PC-3 (cell line): ENCODE measurements around the gene LHX2. TPM values are rescaled to one million over a fixed set of nuclear protein-coding genes. Genes with fewer than 3 reads are reported as not detected.

Experiments
- ATAC-seq: fragments of 200-7000 bp; cut with Tn5 transposase; 2 replicates; pipeline ENCODE4 v1.9.1; 2020; ENCODE audit warnings: mild to moderate bottlenecking, moderate library complexity
- BruUV-seq: library from RNA; stranded (reverse); fragments of 400-500 nt; replicated peaks from 2 replicates; lab custom pipeline; 2021; lab: Mats Ljungman, UMichigan
- CTCF ChIA-PET: fragments of 300-600 bp; sonication (Branson Sonifier 250); formaldehyde crosslinking; loops from one replicate; lab custom pipeline; 2022; ENCODE audit warnings: antibody characterized with exemption; lab: Charles Lee
- POLR2A ChIA-PET: fragments of 300-600 bp; sonication (Branson Sonifier 250); formaldehyde crosslinking; loops from one replicate; lab custom pipeline; 2022; ENCODE audit warnings: antibody characterized with exemption; ENCODE audit not compliant: unreplicated experiment; lab: Charles Lee
- DNase-seq: peaks from one replicate; pipeline ENCODE4 v3.0.0-alpha.2; 2015
- H2AFZ ChIP-seq: fragments of 300-600 bp; sonication (generic); 2 replicates; pipeline ENCODE4 v1.6.0; 2016; ENCODE audit warnings: antibody characterized with exemption, low read length
- H3F3A ChIP-seq: fragments of 300-600 bp; sonication (generic); one replicate; pipeline ENCODE4 v1.6.0; 2017; ENCODE audit warnings: antibody characterized with exemption, low read length, control low read depth, mild to moderate bottlenecking; ENCODE audit not compliant: unreplicated experiment
- H3K27ac ChIP-seq: fragments of 300-600 bp; sonication (generic); 2 replicates; pipeline ENCODE4 v1.5.1; 2016; ENCODE audit warnings: mild to moderate bottlenecking, low read length
- H3K27me3 ChIP-seq: fragments of 300-600 bp; sonication (generic); 2 replicates; pipeline ENCODE4 v1.6.1; 2016; ENCODE audit warnings: low read length, mixed read lengths
- H3K36me3 ChIP-seq: fragments of 300-600 bp; sonication (generic); 2 replicates; pipeline ENCODE4 v1.6.1; 2016; ENCODE audit warnings: low read depth, mixed run types, low read length, mixed read lengths
- H3K4me1 ChIP-seq: fragments of 300-600 bp; sonication (generic); 2 replicates; pipeline ENCODE4 v1.5.1; 2016; ENCODE audit warnings: low read length; ENCODE audit not compliant: insufficient read depth
- H3K4me2 ChIP-seq: fragments of 300-600 bp; sonication (generic); 2 replicates; pipeline ENCODE4 v1.6.0; 2016; ENCODE audit warnings: low read length
- H3K4me3 ChIP-seq: fragments of 300-600 bp; sonication (generic); 2 replicates; pipeline ENCODE4 v1.5.1; 2016; ENCODE audit warnings: mild to moderate bottlenecking, low read length, mixed read lengths
- H3K79me2 ChIP-seq: fragments of 300-600 bp; sonication (generic); 2 replicates; pipeline ENCODE4 v1.6.1; 2017; ENCODE audit warnings: low read length, mixed read lengths
- H3K9ac ChIP-seq: fragments of 300-600 bp; sonication (generic); 2 replicates; pipeline ENCODE4 v1.6.0; 2016; ENCODE audit warnings: mild to moderate bottlenecking, low read length
- H3K9me2 ChIP-seq: fragments of 300-600 bp; sonication (generic); replicated peaks from 2 replicates; pipeline ENCODE4 v1.6.1; 2016; ENCODE audit warnings: mixed run types, low read length, mixed read lengths
- H3K9me3 ChIP-seq: fragments of 300-600 bp; sonication (generic); 2 replicates; pipeline ENCODE4 v1.6.1; 2016; ENCODE audit warnings: low read length, mixed read lengths
- H4K20me1 ChIP-seq: fragments of 300-600 bp; sonication (generic); 2 replicates; pipeline ENCODE4 v1.6.1; 2016; ENCODE audit warnings: low read length, mixed read lengths
- EZH2 ChIP-seq: fragments of 300-600 bp; sonication (generic); IDR thresholded peaks from one replicate; pipeline ENCODE4 v1.6.1; 2017; ENCODE audit warnings: antibody characterized with exemption, mild to moderate bottlenecking, low read length; ENCODE audit not compliant: unreplicated experiment
- EZH2phosphoT487 ChIP-seq: fragments of 300-600 bp; sonication (generic); IDR thresholded peaks from 2 replicates; pipeline ENCODE4 v1.6.1; 2018; ENCODE audit warnings: mild to moderate bottlenecking, antibody characterized with exemption, low read length, borderline replicate concordance
- intact Hi-C: fragments of 100-400 bp; cut with micrococcal nuclease; formaldehyde crosslinking; loops from 2 replicates; pipeline ENCODE4 v1.9.0; 2023
- total RNA-seq: library from RNA; depleted of rRNA; stranded (reverse); fragments of >200 nt; gene quantifications from 2 replicates; pipeline ENCODE4 v1.2.3, GENCODE V29; 2014
- TF ChIP-seq, protein P1 (sequence below): fragments of 300-600 bp; sonication (generic); conservative IDR thresholded peaks from 2 replicates; pipeline ENCODE4 v1.5.1; 2017; ENCODE audit warnings: antibody characterized with exemption, low read depth, mild to moderate bottlenecking, low read length

LHX2 gene
- total RNA-seq, 1 experiment from 2014 or later = 1.1 TPM

DNA sequence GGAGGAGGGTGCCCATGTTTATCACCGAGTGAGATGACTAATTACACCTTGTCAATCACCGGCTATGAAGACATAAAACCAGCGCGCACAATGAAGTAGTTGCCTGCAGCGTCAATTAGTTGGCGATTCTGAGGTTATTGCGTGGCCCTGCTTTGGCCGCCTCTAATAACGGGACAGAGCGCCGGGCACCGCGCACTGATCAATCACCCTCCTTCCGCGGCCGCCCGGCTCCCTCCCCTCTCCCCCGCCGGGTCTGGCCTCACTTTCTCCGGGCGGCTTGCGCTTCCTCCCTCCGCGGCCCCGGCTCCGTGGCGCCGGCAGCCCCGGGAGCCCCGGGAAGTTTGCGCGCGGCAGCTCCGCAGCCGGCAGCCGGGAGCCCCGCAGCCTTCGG lies 3.3 kb upstream of the LHX2 start:
- no peaks in the 10 kb centered on the region for H3K9me3 ChIP-seq
- ChIA-PET POLR2A (no interaction called here), CTCF (no interaction called here)
- intact Hi-C loops = loop anchor here (10.0 kb wide), 1 partner anchor 73 kb away; the partner anchor contains the start of gene DENND1A
- H3K27ac ChIP-seq = no peak overlapping the region
- BruUV-seq = no TSS peak
- H3K4me1 ChIP-seq = peaks cover 14% of the 10 kb centered on the region; the same call in 1 of the 2 replicates
- no peaks in the 10 kb centered on the region for H3K79me2 ChIP-seq
- ATAC-seq (no peak), DNase-seq (peak; percentile 28)
- no peaks in the 10 kb centered on the region for H3K36me3 ChIP-seq
- peak overlapping the region; percentile 72 for H3K4me2 ChIP-seq
- peaks cover 77% of the 10 kb centered on the region for H3K27me3 ChIP-seq
- H3K9ac ChIP-seq = no peak overlapping the region
- TF ChIP-seq, protein P1, sequence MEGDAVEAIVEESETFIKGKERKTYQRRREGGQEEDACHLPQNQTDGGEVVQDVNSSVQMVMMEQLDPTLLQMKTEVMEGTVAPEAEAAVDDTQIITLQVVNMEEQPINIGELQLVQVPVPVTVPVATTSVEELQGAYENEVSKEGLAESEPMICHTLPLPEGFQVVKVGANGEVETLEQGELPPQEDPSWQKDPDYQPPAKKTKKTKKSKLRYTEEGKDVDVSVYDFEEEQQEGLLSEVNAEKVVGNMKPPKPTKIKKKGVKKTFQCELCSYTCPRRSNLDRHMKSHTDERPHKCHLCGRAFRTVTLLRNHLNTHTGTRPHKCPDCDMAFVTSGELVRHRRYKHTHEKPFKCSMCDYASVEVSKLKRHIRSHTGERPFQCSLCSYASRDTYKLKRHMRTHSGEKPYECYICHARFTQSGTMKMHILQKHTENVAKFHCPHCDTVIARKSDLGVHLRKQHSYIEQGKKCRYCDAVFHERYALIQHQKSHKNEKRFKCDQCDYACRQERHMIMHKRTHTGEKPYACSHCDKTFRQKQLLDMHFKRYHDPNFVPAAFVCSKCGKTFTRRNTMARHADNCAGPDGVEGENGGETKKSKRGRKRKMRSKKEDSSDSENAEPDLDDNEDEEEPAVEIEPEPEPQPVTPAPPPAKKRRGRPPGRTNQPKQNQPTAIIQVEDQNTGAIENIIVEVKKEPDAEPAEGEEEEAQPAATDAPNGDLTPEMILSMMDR = no peak
- TF ChIP-seq EZH2 (peak; percentile 85), EZH2phosphoT487 (no peak)
- H4K20me1 ChIP-seq = no peaks in the 10 kb centered on the region
- H2AFZ ChIP-seq = peak overlapping the region; percentile 50; the same call in 1 of the 2 replicates
- H3K9me2 ChIP-seq = no peaks in the 10 kb centered on the region
- H3F3A ChIP-seq = no peaks in the 10 kb centered on the region
- peak overlapping the region; percentile 56 for H3K4me3 ChIP-seq

- ATAC-seq (no peak), DNase-seq (no peak)
- Histone ChIP-seq H3K4me1 (peaks cover 14% of the 10 kb centered on the region; the same call in 1 of the 2 replicates), H4K20me1 (no peaks in the 10 kb centered on the region), H3K9ac (no peak overlapping the region), H3K27me3 (peaks cover 71% of the 10 kb centered on the region), H3K9me3 (no peaks in the 10 kb centered on the region), H3K79me2 (no peaks in the 10 kb centered on the region), H3K4me3 (peak overlapping the region; percentile 56), H3K36me3 (no peaks in the 10 kb centered on the region), H3K4me2 (peak overlapping the region; percentile 72), H2AFZ (peak overlapping the region; percentile 50), H3F3A (no peaks in the 10 kb centered on the region), H3K27ac (no peak overlapping the region), H3K9me2 (no peaks in the 10 kb centered on the region)
- POLR2A ChIA-PET = no interaction called here
- BruUV-seq = no TSS peak
- TF ChIP-seq, protein P1 = no peak
- peak; percentile 79 for TF ChIP-seq EZH2phosphoT487
- TF ChIP-seq EZH2 = peak; percentile 78
- intact Hi-C loops = loop anchor here (10.0 kb wide), 1 partner anchor 74 kb away; the partner anchor contains the start of gene DENND1A
- CTCF ChIA-PET = no interaction called here
Measured at GRCh38 chr9:124008694-124009530, 2.7 kb upstream of the LHX2 start.
